Stimulated activated CD8-positive, alpha-beta memory T cell treated with anti-CD3 and anti-CD28 coated beads, Interleukin-2, amount 100 ng/mL, for 1 hour (primary cell): ENCODE data around the gene HIP1R.
"Not testable (repeated sequence)": the region's sequence is repeated elsewhere in the genome, so short reads cannot be mapped to it uniquely, and the experiment has no call there.

Experiments used
- DNase-seq, 2 donors: peaks; one replicate each; pipeline ENCODE4 v3.0.0-alpha.2; 2020; ENCODE audit warnings: low read depth in 2 of 2

Gene HIP1R

DNA sequence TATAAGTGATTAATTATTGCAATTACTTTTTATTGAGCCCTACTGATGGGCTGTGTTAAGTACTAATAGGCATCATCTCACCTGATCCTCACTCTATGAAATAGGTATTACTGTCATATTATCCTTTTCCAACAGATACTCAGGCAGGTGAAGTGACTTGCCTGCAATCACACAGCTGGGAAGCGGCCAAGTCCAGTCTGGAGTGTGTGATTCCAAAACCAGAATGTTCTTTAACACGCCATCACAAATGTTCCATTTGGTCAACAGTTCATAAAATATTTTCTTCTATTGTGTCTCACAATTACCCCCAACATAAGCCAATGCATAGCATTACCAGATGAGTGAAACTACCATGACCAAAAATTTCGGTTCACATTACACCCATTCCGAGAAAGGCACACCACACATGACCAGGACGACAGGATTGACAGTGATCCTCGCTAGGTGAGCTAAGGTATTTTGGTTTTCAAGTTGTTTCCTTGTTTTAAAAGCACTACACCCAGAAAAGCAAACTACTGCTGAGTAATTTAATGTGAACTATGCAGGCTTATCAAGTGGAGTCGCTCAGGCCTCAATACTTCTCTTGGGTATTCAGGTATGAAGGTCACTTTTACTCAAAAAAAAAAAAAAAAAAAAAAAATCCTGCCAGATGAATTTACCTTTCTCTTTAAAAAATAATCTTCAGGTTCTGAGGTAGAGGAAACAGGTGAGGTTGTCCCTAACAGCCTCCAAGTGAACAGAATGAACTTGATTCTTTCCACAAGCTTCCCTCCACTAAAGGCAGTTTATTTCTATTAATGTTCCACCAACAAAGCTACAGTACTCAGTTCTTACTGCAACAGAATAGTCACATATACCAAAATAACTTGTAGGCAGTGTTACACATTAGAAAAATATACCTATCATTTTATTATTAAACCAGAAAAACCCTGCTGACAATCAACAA lies 58.2 kb downstream of the HIP1R start:
- DNase-seq: no peak

DNA sequence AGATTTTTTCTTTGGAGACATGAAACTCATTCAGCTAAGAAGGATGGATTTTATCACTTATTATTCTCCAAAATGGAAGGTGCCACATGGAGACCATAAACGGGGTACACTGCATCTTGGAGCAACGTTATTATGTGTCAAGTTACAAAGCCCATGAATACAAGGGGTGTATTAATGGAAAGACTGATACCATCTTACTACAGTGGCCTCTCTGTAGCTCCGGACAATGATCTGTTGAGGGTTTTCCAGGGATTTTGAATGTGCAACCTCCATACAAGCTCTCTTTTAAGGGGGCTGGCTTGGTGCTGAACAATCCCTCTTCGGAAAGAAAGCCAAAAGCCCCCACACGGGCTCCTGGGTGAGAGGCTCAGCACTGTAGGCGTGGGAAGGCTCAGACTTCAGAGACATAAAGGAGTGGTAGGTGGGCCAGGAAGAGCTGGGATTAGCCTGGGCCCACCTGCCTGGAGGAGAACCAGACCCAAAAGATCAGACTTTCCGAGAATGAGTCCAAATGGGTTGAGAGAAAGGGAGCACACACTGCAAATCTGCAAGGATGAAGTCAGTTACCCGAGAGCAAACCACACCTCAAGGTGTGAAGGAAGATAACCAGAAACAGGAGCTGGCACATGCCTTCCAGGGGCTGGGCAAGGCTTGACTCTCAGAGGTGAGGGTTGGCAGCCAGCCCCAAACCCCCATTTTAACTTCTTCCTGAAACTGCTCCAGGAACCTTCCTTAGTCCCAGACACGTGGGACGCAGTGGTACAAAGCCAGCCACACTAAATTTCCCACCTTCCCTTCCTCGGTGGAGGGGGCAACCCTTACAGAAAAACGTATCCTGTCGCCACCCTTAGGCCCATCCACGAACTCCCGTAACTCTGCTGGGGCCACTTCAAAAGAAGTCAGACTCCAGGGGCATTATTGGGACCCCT lies 59.2 kb downstream of the HIP1R start:
- DNase-seq: no peak

DNA sequence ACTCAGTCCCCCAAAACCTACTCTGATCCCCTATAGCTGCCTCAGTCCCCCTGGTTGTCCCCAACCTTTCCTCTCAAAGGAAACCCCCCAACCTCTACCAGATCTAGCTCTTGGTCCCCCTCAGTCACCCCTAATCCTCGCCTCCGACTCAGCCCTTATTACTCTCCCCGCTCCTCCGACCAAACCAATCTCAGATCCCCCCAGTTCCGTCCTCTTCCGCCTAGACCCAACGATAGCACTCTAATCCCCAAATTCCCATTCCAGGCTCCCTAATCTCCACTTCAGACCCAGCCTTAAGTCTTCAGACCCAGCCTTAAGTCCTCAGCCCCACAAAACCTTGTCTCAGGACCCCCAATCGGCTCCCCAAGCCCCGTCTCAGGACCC lies 60.1 kb downstream of the HIP1R start:
- DNase-seq: no peak

DNA sequence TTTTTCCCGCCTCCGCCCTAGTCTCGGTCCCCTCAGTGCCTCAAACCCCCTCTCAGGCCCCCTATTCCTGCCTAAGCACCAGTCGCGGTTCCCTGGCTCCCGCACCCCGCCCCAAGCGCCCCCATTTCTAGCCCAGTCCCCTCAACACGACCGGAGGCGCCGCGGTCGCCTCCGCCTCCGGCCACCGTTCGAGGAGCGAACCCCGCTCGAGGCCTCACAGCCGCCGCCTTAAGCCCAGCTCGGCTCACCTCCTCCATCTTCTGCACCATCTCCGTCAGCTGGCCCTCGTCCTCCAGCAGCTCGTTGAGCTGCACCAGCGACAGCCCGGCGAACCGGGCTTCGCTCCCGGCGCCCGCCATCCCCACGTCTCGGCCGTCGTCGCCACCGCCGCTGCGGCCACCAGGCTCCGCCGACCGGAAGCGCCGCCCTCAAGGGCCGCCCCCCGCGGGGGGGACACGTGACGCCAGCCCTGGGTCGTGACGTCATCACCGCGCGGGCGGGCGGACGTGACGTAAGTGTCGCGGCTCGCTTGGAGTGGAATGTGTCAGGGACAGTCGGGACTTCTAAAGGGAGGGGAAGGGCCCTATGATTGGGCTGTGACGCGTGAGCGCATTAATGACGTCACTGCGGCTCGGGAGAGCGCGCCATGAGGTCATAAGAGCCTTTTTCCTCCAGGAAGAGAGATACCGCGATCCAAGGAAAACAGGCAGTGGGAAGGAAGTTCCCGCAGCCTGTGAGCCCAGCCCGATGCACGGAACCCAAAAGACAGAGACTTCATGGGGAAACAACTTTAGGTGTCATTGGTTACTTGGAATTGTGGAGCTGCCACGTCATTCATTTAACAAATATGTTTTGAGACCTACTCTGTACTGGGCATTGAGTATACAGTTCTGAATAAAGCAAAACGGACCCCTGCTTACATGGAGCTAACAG lies 60.7 kb downstream of the HIP1R start, which contains the start of gene VPS37B:
Gene VPS37B (minus strand): TSS at position 421 of the 933 bp plus-strand sequence. CDS start 62 bp downstream, at position 359.
- peak; percentile 77 to 79 for DNase-seq

DNA sequence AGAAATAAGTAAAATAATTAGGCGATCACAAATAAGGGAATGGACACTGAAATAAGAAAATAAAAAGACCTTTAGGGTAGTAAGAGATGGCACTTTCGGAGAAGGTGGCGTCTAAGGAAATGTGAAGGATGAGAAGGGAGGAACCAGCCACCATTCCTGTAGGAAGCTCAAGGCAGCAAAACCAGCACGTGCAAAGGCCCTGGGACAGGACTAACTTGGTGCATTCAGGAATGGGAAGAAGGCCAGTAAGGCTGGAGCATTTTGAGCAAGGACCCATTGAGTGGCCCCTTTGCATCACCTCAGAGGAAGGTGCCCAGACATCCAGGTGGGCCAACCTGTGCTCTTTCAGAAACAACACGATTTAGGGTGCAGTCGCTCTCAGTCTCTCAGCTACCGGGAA lies 61.4 kb downstream of the HIP1R start:
- no peak for DNase-seq

DNA sequence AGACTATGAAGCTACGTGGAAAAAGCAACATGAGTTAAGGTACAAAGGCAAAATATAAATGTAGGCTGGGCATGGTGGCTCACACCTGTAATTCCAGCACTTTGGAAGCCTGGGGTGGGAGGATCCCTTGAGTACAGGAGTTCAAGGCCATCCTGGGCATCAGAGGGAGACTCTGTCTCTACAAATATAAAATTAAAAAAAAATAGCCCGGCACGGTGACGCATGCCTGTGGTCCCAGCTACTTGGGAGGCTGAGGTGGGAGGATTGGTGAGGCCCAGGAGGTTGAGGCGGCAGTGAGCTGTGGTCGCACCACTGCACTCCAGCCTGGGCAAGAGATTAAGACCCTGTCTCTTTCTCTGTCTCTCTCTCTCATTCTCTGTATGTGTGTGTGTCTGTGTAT lies 64.6 kb downstream of the HIP1R start:
- DNase-seq: no peak

DNA sequence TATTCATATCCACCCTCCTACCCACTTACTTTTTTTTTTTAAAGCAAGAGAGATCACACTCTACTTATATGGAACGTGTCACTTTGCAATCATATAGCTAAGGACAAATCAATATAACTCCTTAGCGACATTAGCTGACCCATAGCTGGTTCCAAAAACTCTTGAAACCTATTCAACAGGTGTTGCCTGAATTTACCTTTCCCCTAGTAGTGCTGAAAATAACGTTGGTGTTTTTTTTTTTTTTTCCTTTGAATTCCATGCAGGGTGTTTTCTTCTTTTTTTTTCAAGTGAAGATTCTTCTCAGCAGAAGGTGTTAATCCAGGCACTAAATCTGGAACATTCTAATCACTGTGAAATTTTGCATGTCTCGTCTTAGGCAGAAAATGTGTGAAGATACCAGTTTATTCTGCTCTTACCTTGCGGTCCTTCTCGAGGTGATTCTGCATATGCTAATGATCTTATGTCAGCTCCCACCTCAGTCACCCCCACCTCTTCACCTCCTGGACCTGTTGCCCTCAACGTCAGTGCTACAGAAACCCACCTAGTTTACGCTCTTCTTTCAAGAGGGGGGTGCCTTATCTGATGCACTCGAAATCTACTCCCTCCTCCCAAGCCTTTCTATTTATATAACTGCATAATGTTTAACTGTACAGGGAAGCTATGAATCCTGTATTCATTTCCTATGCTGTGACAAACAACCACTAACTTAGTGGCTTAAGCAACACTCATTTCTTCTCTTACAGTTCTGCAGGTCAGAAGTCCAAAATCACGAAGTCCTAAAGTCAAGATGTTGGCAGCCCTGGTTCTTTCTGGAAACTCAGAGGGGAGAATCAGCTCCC lies 67.8 kb downstream of the HIP1R start:
- DNase-seq: no peak

DNA sequence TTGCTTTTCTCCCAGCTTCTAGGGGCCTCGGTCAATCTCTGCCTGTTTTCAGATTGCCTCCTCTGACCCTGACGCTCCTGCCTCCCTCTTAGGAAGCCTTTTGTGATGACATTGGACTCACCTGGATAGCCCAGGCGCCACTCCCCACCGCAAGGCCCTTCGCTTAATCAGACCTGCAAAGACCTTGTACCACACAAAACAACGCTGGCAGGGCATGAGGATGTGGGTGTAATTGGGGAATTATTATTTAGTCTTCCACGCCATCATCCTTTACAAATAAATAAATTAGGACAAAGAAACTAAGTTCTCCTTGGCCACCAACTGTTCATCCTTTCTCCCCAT lies 68.4 kb downstream of the HIP1R start:
- DNase-seq: no peak

DNA sequence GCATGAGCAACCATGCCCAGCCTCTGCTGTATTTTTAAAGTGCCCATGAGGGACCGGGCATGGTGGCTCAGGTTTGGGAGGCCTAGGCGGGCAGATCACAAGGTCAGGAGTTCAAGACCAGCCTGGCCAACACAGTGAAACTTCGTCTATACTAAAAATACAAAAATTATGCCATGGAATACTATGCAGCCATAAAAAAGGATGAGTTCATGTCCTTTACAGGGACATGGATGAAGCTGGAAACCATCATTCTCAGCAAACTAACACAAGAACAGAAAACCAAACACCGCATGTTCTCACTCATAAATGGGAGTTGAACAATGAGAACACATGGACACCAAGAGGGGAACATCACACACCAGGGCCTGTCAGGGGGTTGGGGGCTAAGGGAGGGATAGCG lies 70.0 kb downstream of the HIP1R start:
- DNase-seq: not testable (repeated sequence)

DNA sequence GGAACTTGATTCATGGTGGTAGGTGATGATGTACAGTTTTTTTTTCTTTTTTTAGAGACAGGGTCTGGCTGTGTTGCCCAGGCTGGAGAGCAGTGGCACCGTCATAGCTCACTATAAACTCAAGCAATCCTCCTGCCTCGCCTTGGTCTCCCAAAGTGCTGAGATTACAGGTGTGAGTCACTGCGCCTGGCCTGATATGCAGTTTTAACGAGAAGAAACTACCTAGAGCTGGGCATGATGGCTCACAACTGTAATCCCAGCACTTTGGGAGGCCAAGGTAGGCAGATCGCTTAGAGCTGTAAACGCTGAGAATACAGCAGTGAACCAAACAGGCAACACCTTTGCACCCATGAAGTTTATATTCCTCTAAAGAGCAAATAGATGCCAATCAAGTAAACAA lies 73.7 kb downstream of the HIP1R start:
- no peak for DNase-seq

DNA sequence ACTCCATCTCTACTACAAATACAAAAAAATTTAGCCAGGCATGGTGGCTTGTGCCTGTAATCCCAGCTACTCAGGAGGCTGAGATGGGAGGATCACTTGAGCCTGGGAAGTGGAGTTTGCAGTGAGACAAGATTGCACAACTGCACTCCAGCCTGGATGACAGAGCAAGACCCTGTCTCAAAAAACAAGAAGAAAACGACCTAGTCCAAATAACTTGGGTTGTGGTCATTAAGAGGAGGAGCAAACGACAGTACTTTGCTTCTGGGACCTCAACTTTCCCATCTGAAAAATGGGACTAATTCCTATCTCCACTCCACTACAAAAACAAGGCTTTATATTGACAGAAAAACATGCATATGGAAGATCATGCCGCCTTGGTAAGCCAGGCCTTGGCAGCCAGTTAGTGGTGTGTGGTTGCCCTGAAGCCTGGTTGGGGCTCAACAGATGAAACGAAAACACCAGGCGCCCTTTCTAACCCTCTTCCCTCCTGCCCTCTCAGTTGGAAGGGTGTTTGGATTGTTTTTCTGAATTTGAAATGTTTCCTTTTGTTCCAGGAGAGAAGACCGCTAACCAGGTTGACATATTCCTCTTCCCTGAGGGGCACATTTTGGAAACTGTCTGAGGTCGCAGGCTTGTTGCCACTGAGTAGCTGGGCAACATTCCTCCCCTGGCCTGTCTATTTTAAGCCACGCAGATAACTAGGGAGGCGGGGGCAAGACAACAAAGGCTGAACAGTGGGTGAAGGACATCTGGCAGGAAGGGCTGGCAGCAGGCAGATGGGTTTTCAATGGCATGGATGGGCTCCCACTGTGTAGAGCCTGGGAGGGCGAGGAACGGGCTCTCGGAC lies 74.4 kb downstream of the HIP1R start:
- DNase-seq: no peak
